ENCODE results near the gene CACNA1I.
A peak's percentile ranks its signal among the peaks of the same experiment; 100 is the strongest.
"Not testable (repeated sequence)": the region's sequence is repeated elsewhere in the genome, so short reads cannot be mapped to it uniquely, and the experiment has no call there.

CACNA1I gene

GRCh38 chr22:39721206-39722031 lies 150.9 kb downstream of the CACNA1I start:
- no peak for DNase-seq (ENCODE audit: low spot score)

GRCh38 chr22:39722032-39722325 lies 151.4 kb downstream of the CACNA1I start:
- DNase-seq (ENCODE audit: low spot score): no peak

- no peak for DNase-seq (ENCODE audit: low spot score)
Measured at GRCh38 chr22:39722501-39722900, 151.9 kb downstream of the CACNA1I start.

- no peak for DNase-seq (ENCODE audit: low spot score)
Measured at GRCh38 chr22:39723463-39723862, 152.9 kb downstream of the CACNA1I start.

- no peak for DNase-seq (ENCODE audit: low spot score)
Measured at GRCh38 chr22:39723899-39724351, 153.4 kb downstream of the CACNA1I start.

GRCh38 chr22:39724390-39724789 lies 153.8 kb downstream of the CACNA1I start:
- DNase-seq (ENCODE audit: low spot score): no peak

- no peak for DNase-seq (ENCODE audit: low spot score)
Measured at GRCh38 chr22:39724857-39725256, 154.3 kb downstream of the CACNA1I start.

- no peak for DNase-seq (ENCODE audit: low spot score)
Measured at GRCh38 chr22:39725351-39726035, 154.9 kb downstream of the CACNA1I start.

- DNase-seq (ENCODE audit: low spot score): peak; percentile 41
Measured at GRCh38 chr22:39727541-39727940, 157.0 kb downstream of the CACNA1I start.

GRCh38 chr22:39728236-39728860 lies 157.8 kb downstream of the CACNA1I start:
- DNase-seq (ENCODE audit: low spot score): no peak

GRCh38 chr22:39729141-39729934 lies 158.8 kb downstream of the CACNA1I start:
- DNase-seq (ENCODE audit: low spot score): no peak

GRCh38 chr22:39731481-39731880 lies 160.9 kb downstream of the CACNA1I start:
- DNase-seq (ENCODE audit: low spot score): no peak

GRCh38 chr22:39731881-39732555 lies 161.5 kb downstream of the CACNA1I start:
- DNase-seq (ENCODE audit: low spot score): no peak

- DNase-seq (ENCODE audit: low spot score): no peak
Measured at GRCh38 chr22:39732625-39733024, 162.1 kb downstream of the CACNA1I start.

GRCh38 chr22:39733191-39733590 lies 162.6 kb downstream of the CACNA1I start:
- DNase-seq (ENCODE audit: low spot score): no peak

GRCh38 chr22:39734046-39734445 lies 163.5 kb downstream of the CACNA1I start:
- DNase-seq (ENCODE audit: low spot score): not testable (repeated sequence)

GRCh38 chr22:39734866-39735265 lies 164.3 kb downstream of the CACNA1I start:
- DNase-seq (ENCODE audit: low spot score): no peak

GRCh38 chr22:39735776-39736175 lies 165.2 kb downstream of the CACNA1I start:
- no peak for DNase-seq (ENCODE audit: low spot score)

GRCh38 chr22:39738746-39739145 lies 168.2 kb downstream of the CACNA1I start:
- DNase-seq (ENCODE audit: low spot score): peak; percentile 21
